ENCODE results near the gene PM20D1. TPM values are rescaled to one million over a fixed set of nuclear protein-coding genes. Genes with fewer than 3 reads are reported as not detected.
"Not testable (repeated sequence)": the region's sequence is repeated elsewhere in the genome, so short reads cannot be mapped to it uniquely, and the experiment has no call there.

Gene PM20D1
- total RNA-seq, 1 donor from 2014 or later = under 0.01 TPM

- DNase-seq (ENCODE audit: low read depth in 2 of 2) = no peak
Measured at GRCh38 chr1:205842229-205842628, 7.7 kb downstream of the PM20D1 start.

- no peak for DNase-seq (ENCODE audit: low read depth in 2 of 2)
Measured at GRCh38 chr1:205840146-205840923, 9.6 kb downstream of the PM20D1 start.

GRCh38 chr1:205837382-205837970 is 12.5 kb downstream of the PM20D1 start:
- peak; percentile 29 to 83 for DNase-seq (ENCODE audit: low read depth in 2 of 2)

GRCh38 chr1:205834751-205835150 is 15.2 kb downstream of the PM20D1 start:
- DNase-seq (ENCODE audit: low read depth in 2 of 2) = no peak

GRCh38 chr1:205832326-205832751 is 17.6 kb downstream of the PM20D1 start:
- peak; percentile 39 to 53 for DNase-seq (ENCODE audit: low read depth in 2 of 2)

GRCh38 chr1:205827623-205828022 is 22.3 kb downstream of the PM20D1 start:
- DNase-seq (ENCODE audit: low read depth in 2 of 2) = no peak

GRCh38 chr1:205826995-205827394 is 22.9 kb downstream of the PM20D1 start:
- no peak for DNase-seq (ENCODE audit: low read depth in 2 of 2)

- DNase-seq (ENCODE audit: low read depth in 2 of 2) = no peak
Measured at GRCh38 chr1:205826016-205826806, 23.7 kb downstream of the PM20D1 start.

- no peak for DNase-seq (ENCODE audit: low read depth in 2 of 2)
Measured at GRCh38 chr1:205824180-205824579, 25.8 kb downstream of the PM20D1 start.

- not testable (repeated sequence) for DNase-seq (ENCODE audit: low read depth in 2 of 2)
Measured at GRCh38 chr1:205823260-205823659, 26.7 kb downstream of the PM20D1 start.

GRCh38 chr1:205822397-205822796 is 27.5 kb downstream of the PM20D1 start:
- no peak for DNase-seq (ENCODE audit: low read depth in 2 of 2)

GRCh38 chr1:205817988-205818387 is 31.9 kb downstream of the PM20D1 start:
- no peak for DNase-seq (ENCODE audit: low read depth in 2 of 2)

GRCh38 chr1:205817364-205817763 is 32.6 kb downstream of the PM20D1 start:
- peak in 1 of 2 donors; percentile 41 for DNase-seq (ENCODE audit: low read depth in 2 of 2)

GRCh38 chr1:205813755-205814058 is 36.2 kb downstream of the PM20D1 start:
- peak; percentile 15 to 45 for DNase-seq (ENCODE audit: low read depth in 2 of 2)

- peak; percentile 74 to 96 for DNase-seq (ENCODE audit: low read depth in 2 of 2)
Measured at GRCh38 chr1:205812878-205813754, 36.8 kb downstream of the PM20D1 start, which contains the start of gene SLC41A1. Gene SLC41A1, minus strand, starts transcription at chr1:205813198. Its CDS starts 2,757 bp downstream, at chr1:205810441.

- DNase-seq (ENCODE audit: low read depth in 2 of 2) = peak in 1 of 2 donors; percentile 40
Measured at GRCh38 chr1:205812271-205812877, 37.6 kb downstream of the PM20D1 start.

GRCh38 chr1:205811660-205812059 is 38.3 kb downstream of the PM20D1 start:
- peak in 1 of 2 donors; percentile 19 for DNase-seq (ENCODE audit: low read depth in 2 of 2)

- no peak for DNase-seq (ENCODE audit: low read depth in 2 of 2)
Measured at GRCh38 chr1:205810448-205811157, 39.3 kb downstream of the PM20D1 start.

- DNase-seq (ENCODE audit: low read depth in 2 of 2) = no peak
Measured at GRCh38 chr1:205809942-205810345, 40.0 kb downstream of the PM20D1 start.

- DNase-seq (ENCODE audit: low read depth in 2 of 2) = no peak
Measured at GRCh38 chr1:205809469-205809868, 40.5 kb downstream of the PM20D1 start.
